ENCODE measurements around the gene USP24.

- TF ChIP-seq, protein P1, sequence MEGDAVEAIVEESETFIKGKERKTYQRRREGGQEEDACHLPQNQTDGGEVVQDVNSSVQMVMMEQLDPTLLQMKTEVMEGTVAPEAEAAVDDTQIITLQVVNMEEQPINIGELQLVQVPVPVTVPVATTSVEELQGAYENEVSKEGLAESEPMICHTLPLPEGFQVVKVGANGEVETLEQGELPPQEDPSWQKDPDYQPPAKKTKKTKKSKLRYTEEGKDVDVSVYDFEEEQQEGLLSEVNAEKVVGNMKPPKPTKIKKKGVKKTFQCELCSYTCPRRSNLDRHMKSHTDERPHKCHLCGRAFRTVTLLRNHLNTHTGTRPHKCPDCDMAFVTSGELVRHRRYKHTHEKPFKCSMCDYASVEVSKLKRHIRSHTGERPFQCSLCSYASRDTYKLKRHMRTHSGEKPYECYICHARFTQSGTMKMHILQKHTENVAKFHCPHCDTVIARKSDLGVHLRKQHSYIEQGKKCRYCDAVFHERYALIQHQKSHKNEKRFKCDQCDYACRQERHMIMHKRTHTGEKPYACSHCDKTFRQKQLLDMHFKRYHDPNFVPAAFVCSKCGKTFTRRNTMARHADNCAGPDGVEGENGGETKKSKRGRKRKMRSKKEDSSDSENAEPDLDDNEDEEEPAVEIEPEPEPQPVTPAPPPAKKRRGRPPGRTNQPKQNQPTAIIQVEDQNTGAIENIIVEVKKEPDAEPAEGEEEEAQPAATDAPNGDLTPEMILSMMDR (IDR thresholded peaks at IDR 0.05; ENCODE audit: poor library complexity, severe bottlenecking): no peak
- TF ChIP-seq SMC3 (conservative IDR thresholded peaks at IDR 0.05; ENCODE audit: poor library complexity): no peak
- TF ChIP-seq EZH2 (IDR thresholded peaks at IDR 0.05; ENCODE audit: borderline replicate concordance, insufficient read depth, low read length, poor library complexity, severe bottlenecking): no peak
- TF ChIP-seq POLR2AphosphoS5 (IDR thresholded peaks at IDR 0.05): no peak
- TF ChIP-seq, protein P2, sequence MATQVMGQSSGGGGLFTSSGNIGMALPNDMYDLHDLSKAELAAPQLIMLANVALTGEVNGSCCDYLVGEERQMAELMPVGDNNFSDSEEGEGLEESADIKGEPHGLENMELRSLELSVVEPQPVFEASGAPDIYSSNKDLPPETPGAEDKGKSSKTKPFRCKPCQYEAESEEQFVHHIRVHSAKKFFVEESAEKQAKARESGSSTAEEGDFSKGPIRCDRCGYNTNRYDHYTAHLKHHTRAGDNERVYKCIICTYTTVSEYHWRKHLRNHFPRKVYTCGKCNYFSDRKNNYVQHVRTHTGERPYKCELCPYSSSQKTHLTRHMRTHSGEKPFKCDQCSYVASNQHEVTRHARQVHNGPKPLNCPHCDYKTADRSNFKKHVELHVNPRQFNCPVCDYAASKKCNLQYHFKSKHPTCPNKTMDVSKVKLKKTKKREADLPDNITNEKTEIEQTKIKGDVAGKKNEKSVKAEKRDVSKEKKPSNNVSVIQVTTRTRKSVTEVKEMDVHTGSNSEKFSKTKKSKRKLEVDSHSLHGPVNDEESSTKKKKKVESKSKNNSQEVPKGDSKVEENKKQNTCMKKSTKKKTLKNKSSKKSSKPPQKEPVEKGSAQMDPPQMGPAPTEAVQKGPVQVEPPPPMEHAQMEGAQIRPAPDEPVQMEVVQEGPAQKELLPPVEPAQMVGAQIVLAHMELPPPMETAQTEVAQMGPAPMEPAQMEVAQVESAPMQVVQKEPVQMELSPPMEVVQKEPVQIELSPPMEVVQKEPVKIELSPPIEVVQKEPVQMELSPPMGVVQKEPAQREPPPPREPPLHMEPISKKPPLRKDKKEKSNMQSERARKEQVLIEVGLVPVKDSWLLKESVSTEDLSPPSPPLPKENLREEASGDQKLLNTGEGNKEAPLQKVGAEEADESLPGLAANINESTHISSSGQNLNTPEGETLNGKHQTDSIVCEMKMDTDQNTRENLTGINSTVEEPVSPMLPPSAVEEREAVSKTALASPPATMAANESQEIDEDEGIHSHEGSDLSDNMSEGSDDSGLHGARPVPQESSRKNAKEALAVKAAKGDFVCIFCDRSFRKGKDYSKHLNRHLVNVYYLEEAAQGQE (IDR thresholded peaks at IDR 0.05; ENCODE audit: borderline replicate concordance): no peak
These were observed 85.9 kb downstream of the USP24 start for GRCh38 chr1:55129194-55129728.

Data from neural cell (in vitro differentiated cells).